Sigmoid colon (tissue), 7 donors: Measurements from ENCODE around the gene NPHP1. TPM values are rescaled to one million over a fixed set of nuclear protein-coding genes. Genes with fewer than 3 reads are reported as not detected.

ENCODE experiments used
- DNase-seq: peaks from one replicate; pipeline ENCODE4 v3.0.0-alpha.2; 2019
- H3K27ac ChIP-seq, 4 donors: fragments of 200-600 bp; sonication (generic); one replicate each; pipeline ENCODE4 v1.5.1; 2016 to 2019; ENCODE audit warnings: mild to moderate bottlenecking in 1 of 4
- H3K27me3 ChIP-seq, 3 donors: fragments of 200-600 bp; sonication (generic); one replicate each; pipeline ENCODE4 v1.5.1; 2019; ENCODE audit warnings: mild to moderate bottlenecking in 1 of 3
- H3K36me3 ChIP-seq, 4 donors: fragments of 200-600 bp; sonication (generic); one replicate each; pipeline ENCODE4 v1.5.1; 2016 to 2019
- H3K4me1 ChIP-seq, 4 donors: fragments of 200-600 bp; sonication (generic); one replicate each; pipeline ENCODE4 v1.5.1; 2017 to 2019
- H3K4me3 ChIP-seq, 4 donors: fragments of 200-600 bp; sonication (generic); one replicate each; pipeline ENCODE4 v1.5.1; 2017 to 2019; ENCODE audit warnings: mild to moderate bottlenecking in 2 of 4, moderate library complexity in 1 of 4
- H3K9me3 ChIP-seq, 4 donors: fragments of 200-600 bp in 3 of 4; sonication (generic) in 3 of 4; one replicate each; pipeline versions ENCODE4 v1.5.1 to v1.6.1; 2013 to 2019
- EP300 ChIP-seq, 4 donors: sonication (generic); formaldehyde crosslinking; IDR thresholded peaks; one replicate each; pipeline ENCODE4 v1.6.1; 2017; ENCODE audit warnings: antibody characterized with exemption in 4 of 4
- POLR2A ChIP-seq, 2 donors: fragments of 450-650 bp; IDR thresholded peaks; one replicate each; pipeline ENCODE4 v1.6.1; 2016; ENCODE audit warnings: antibody characterized with exemption in 2 of 2, mild to moderate bottlenecking in 2 of 2, moderate library complexity in 2 of 2
- POLR2AphosphoS5 ChIP-seq, 4 donors: sonication (generic); formaldehyde crosslinking; IDR thresholded peaks; one replicate each; pipeline ENCODE4 v1.6.1; 2017; ENCODE audit warnings: antibody characterized with exemption in 4 of 4
- WGBS, 2 donors: extraction: QIAGEN DNeasy Blood & Tissue Kit; methylation state at CpG; one replicate each; pipeline ENCODE4 v1.1.7; 2013; 5-methylcytosine and 5-hydroxymethylcytosine counted together
- intact Hi-C: fragments of 100-400 bp; cut with DNase I; formaldehyde crosslinking; loops from one replicate; pipeline ENCODE4 v1.15.1; 2023
- polyA plus RNA-seq, 3 donors: library from polyadenylated mRNA; stranded (reverse); fragments of 200-250 nt; gene quantifications; one replicate each; pipeline ENCODE4 v1.2.3, GENCODE V29; 2013
- total RNA-seq, 4 donors: library from RNA; depleted of rRNA; stranded (reverse); fragments of >200 nt; gene quantifications; one replicate each; pipeline ENCODE4 v1.1.0, GENCODE V29; 2016
- TF ChIP-seq, protein P1 (sequence below), 4 experiments: fragments of 450-650 bp in 3 of 4; fragments of 200-600 bp in 1 of 4; IDR thresholded peaks; one replicate each; pipeline ENCODE4 v1.5.1; 2016 to 2019; ENCODE audit warnings: antibody characterized with exemption in 4 of 4, mild to moderate bottlenecking in 3 of 4, moderate library complexity in 2 of 4
- donor health status: healthy with polysubstance abuse.
- donor health status: Bipolar disorder and iron deficiency.
- donor health status: healthy.

Gene NPHP1
- total and polyA plus RNA-seq, 7 donors, result 0.60 to 12.5 (median 6.1) TPM

DNA sequence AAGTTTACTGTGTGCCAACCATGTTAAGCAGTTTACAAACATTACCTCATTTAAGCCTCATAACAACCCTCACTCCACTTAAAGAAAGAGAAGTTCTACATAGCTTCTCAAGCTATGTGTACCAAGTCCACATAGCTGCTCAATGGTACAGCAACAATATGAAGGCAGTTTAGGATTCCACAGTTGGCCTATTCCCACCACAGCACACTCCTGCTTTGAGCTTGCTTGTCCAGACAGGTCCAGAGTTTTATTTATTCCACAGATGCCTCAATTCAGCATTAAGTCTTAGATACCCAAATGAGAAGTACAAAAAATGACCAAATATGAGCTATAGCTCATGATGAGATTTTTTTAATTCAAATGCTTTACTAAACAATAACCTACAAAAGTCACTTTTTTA is 24.8 kb downstream of the NPHP1 start:
- TF ChIP-seq POLR2A (IDR thresholded peaks at IDR 0.05) (no peak), POLR2AphosphoS5 (IDR thresholded peaks at IDR 0.05) (no peak), EP300 (IDR thresholded peaks at IDR 0.05) (no peak)
- TF ChIP-seq, protein P1, sequence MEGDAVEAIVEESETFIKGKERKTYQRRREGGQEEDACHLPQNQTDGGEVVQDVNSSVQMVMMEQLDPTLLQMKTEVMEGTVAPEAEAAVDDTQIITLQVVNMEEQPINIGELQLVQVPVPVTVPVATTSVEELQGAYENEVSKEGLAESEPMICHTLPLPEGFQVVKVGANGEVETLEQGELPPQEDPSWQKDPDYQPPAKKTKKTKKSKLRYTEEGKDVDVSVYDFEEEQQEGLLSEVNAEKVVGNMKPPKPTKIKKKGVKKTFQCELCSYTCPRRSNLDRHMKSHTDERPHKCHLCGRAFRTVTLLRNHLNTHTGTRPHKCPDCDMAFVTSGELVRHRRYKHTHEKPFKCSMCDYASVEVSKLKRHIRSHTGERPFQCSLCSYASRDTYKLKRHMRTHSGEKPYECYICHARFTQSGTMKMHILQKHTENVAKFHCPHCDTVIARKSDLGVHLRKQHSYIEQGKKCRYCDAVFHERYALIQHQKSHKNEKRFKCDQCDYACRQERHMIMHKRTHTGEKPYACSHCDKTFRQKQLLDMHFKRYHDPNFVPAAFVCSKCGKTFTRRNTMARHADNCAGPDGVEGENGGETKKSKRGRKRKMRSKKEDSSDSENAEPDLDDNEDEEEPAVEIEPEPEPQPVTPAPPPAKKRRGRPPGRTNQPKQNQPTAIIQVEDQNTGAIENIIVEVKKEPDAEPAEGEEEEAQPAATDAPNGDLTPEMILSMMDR (IDR thresholded peaks at IDR 0.05), result no peak
- H3K9me3 ChIP-seq, result peaks cover 0 to 5% (median 0%) of the 10 kb centered on the region in 4 donors
- intact Hi-C loops, result no loop called here
- H3K4me1 ChIP-seq, result no peaks in the 10 kb centered on the region
- no peak overlapping the region for H3K4me3 ChIP-seq
- DNase-seq, result no peak
- H3K36me3 ChIP-seq, result peaks cover 0 to 3% (median 0%) of the 10 kb centered on the region in 4 donors
- no peaks in the 10 kb centered on the region for H3K27me3 ChIP-seq
- H3K27ac ChIP-seq, result no peak overlapping the region

DNA sequence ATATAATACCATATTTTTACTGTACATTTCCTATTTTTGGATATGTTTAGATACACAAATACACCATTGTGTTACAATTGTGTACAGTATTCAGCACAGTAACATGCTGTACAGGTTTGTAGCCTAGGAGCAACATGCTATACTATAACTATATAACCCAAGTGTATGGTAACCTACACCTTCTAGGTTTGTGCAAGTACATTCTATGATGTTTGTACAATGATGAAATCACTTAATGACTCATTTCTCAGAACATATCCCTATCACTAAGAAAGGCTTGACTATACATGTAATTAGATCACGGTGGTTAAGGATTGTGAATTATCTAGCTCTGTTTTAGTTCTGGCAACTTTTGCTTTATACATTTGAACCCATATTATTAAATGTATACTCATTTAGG is 31.3 kb downstream of the NPHP1 start:
- H3K4me3 ChIP-seq, result no peak overlapping the region
- no peak for DNase-seq
- H3K4me1 ChIP-seq, result no peaks in the 10 kb centered on the region
- no peak overlapping the region for H3K27ac ChIP-seq
- no peaks in the 10 kb centered on the region for H3K27me3 ChIP-seq
- H3K36me3 ChIP-seq, result no peaks in the 10 kb centered on the region
- WGBS, 2 donors, result 22 to 70% methylated on average over 1 of the region's 1 CpG
- H3K9me3 ChIP-seq, result no peaks in the 10 kb centered on the region
- no peak for TF ChIP-seq EP300 (IDR thresholded peaks at IDR 0.05)
- TF ChIP-seq, protein P1 (IDR thresholded peaks at IDR 0.05), result no peak
- no peak for TF ChIP-seq POLR2A (IDR thresholded peaks at IDR 0.05)
- no peak for TF ChIP-seq POLR2AphosphoS5 (IDR thresholded peaks at IDR 0.05)
- intact Hi-C loops, result no loop called here

DNA sequence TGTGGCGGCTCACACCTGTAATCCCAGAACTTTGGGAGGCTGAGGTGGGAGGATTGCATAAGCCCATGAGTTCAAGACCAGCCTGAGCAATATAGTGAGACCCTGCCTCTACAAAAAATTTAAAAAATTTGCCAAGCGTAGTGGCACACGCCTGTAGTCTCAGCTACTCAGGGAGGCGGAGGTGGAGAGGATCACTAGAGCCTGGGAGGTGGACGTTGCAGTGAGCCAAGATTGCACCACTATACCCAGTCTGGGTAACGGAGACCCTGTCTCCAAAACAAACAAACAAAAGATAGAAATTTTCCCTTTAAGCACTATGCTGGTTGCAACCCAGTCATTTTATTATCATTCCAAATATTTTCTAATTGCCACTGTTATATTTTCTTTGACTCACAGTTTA is 32.3 kb downstream of the NPHP1 start:
- no peak for DNase-seq
- H3K4me3 ChIP-seq, result no peak overlapping the region
- intact Hi-C loops, result no loop called here
- H3K27ac ChIP-seq, result no peak overlapping the region
- no peaks in the 10 kb centered on the region for H3K27me3 ChIP-seq
- H3K36me3 ChIP-seq, result no peaks in the 10 kb centered on the region
- H3K9me3 ChIP-seq, result no peaks in the 10 kb centered on the region
- H3K4me1 ChIP-seq, result no peaks in the 10 kb centered on the region
- TF ChIP-seq POLR2AphosphoS5 (IDR thresholded peaks at IDR 0.05), result no peak
- no peak for TF ChIP-seq POLR2A (IDR thresholded peaks at IDR 0.05)
- TF ChIP-seq, protein P1 (IDR thresholded peaks at IDR 0.05), result no peak
- no peak for TF ChIP-seq EP300 (IDR thresholded peaks at IDR 0.05)
- WGBS, 2 donors, result 91 to 93% methylated on average over 6 of the region's 6 CpGs

DNA sequence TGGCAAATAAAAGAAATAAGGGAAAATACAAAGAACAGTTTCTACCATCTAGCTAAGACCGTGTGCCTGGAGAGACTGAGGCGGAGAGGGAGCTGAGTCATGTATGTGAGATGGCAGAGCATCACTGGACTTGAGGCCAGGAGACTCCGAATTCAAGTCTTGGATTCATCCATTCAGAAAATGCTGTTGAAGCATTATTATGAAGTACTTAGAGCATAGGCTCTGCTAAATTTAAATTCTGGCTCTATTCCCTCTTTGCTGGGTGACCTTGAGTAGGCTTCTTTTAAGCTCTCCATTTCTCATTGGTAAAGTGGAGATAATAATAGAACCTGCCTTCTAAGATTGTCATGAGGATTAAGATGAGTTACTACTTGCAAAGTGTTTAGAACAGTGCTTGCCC is 34.7 kb downstream of the NPHP1 start:
- no peaks in the 10 kb centered on the region for H3K36me3 ChIP-seq
- H3K4me1 ChIP-seq, result no peaks in the 10 kb centered on the region
- no peaks in the 10 kb centered on the region for H3K27me3 ChIP-seq
- intact Hi-C loops, result no loop called here
- no peak overlapping the region for H3K4me3 ChIP-seq
- no peak for DNase-seq
- no peaks in the 10 kb centered on the region for H3K9me3 ChIP-seq
- 92 to 95% methylated on average over 3 of the region's 3 CpGs for WGBS, 2 donors
- H3K27ac ChIP-seq, result no peak overlapping the region
- TF ChIP-seq POLR2AphosphoS5 (IDR thresholded peaks at IDR 0.05) (no peak), EP300 (IDR thresholded peaks at IDR 0.05) (no peak), POLR2A (IDR thresholded peaks at IDR 0.05) (no peak)
- TF ChIP-seq, protein P1 (IDR thresholded peaks at IDR 0.05), result no peak

DNA sequence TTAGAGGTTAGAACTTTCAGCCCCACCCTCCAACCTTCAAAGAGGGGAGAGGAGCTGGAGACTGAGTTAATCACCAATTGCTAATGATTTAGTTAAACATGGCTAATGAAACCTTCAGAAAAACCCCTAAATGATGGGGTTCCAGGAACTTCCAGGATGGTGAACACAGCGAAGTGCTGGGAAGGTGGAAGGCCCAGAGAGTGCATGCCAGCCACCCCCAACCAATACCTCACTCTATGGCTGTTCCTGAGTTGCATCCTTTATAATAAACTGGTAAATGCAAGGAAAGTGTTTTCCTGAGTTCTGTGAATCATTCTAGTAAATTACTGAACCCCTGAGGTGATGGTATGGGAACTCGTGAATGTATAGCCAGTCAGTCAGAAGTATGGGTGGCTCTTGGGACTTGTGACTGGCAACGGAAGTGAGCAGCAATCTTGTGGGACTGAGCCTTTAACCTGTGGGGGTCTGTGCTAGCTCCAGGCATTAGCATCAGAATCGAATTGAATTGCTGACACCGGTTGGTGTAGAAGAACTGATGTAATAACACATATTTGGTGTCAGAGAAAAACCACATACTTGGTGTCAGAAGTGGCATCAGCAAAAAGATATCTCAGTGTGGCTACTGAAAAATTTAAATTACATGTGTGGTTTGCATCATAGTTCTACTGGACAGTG is 37.4 kb downstream of the NPHP1 start:
- H3K9me3 ChIP-seq, result no peaks in the 10 kb centered on the region
- no peaks in the 10 kb centered on the region for H3K4me1 ChIP-seq
- no peak overlapping the region for H3K27ac ChIP-seq
- no peaks in the 10 kb centered on the region for H3K27me3 ChIP-seq
- no peak for TF ChIP-seq POLR2A (IDR thresholded peaks at IDR 0.05)
- no peak for TF ChIP-seq EP300 (IDR thresholded peaks at IDR 0.05)
- TF ChIP-seq, protein P1 (IDR thresholded peaks at IDR 0.05), result no peak
- H3K4me3 ChIP-seq, result no peak overlapping the region
- DNase-seq, result no peak
- H3K36me3 ChIP-seq, result no peaks in the 10 kb centered on the region
- 82 to 88% methylated on average over 5 of the region's 5 CpGs for WGBS, 2 donors
- intact Hi-C loops, result no loop called here
